Stimulated activated CD4-positive, alpha-beta T cell treated with anti-CD3 and anti-CD28 coated beads, Interleukin-12 subunit alpha, Interleukin-12 subunit beta, amount 100 ng/mL, for 4 hours (primary cell): ENCODE data around the gene SH3GLB1.
"Not testable (repeated sequence)": the region's sequence is repeated elsewhere in the genome, so short reads cannot be mapped to it uniquely, and the experiment has no call there.

ENCODE experiments used
- DNase-seq: peaks from one replicate; pipeline ENCODE4 v3.0.0-alpha.2; 2020

The SH3GLB1 gene

GRCh38 chr1:86704458-86704971, at the start of gene SH3GLB1:
Gene SH3GLB1, plus strand, starts transcription at chr1:86704576. Its CDS starts 324 bp downstream, at chr1:86704900.
- DNase-seq, result peak; percentile 89

GRCh38 chr1:86658381-86658780, 46.0 kb upstream of the SH3GLB1 start:
- DNase-seq, result not testable (repeated sequence)

- DNase-seq, result no peak
Observed at GRCh38 chr1:86666368-86666767, 38.0 kb upstream of the SH3GLB1 start.

GRCh38 chr1:86687595-86687994, 16.8 kb upstream of the SH3GLB1 start:
- DNase-seq, result no peak

GRCh38 chr1:86692641-86693040, 11.7 kb upstream of the SH3GLB1 start:
- no peak for DNase-seq

- no peak for DNase-seq
Observed at GRCh38 chr1:86695400-86695799, 9.0 kb upstream of the SH3GLB1 start.

- no peak for DNase-seq
Observed at GRCh38 chr1:86696522-86696921, 7.9 kb upstream of the SH3GLB1 start.

GRCh38 chr1:86699186-86699585, 5.2 kb upstream of the SH3GLB1 start:
- no peak for DNase-seq

- no peak for DNase-seq
Observed at GRCh38 chr1:86701731-86702130, 2.6 kb upstream of the SH3GLB1 start.

GRCh38 chr1:86702954-86703494, 1.4 kb upstream of the SH3GLB1 start:
- DNase-seq, result not testable (repeated sequence)

- DNase-seq, result no peak
Observed at GRCh38 chr1:86703696-86704457, 499 bp upstream of the SH3GLB1 start.

GRCh38 chr1:86704972-86705664, 742 bp downstream of the SH3GLB1 start:
- DNase-seq, result peak; percentile 26

GRCh38 chr1:86705665-86705985, 1.2 kb downstream of the SH3GLB1 start:
- no peak for DNase-seq

GRCh38 chr1:86706018-86706635, 1.8 kb downstream of the SH3GLB1 start:
- no peak for DNase-seq

GRCh38 chr1:86708920-86709319, 4.5 kb downstream of the SH3GLB1 start:
- DNase-seq, result no peak

- no peak for DNase-seq
Observed at GRCh38 chr1:86712088-86712860, 7.9 kb downstream of the SH3GLB1 start.

- DNase-seq, result no peak
Observed at GRCh38 chr1:86713477-86713876, 9.1 kb downstream of the SH3GLB1 start.

GRCh38 chr1:86714159-86714558, 9.8 kb downstream of the SH3GLB1 start:
- no peak for DNase-seq

GRCh38 chr1:86714561-86715244, 10.3 kb downstream of the SH3GLB1 start:
- DNase-seq, result no peak

GRCh38 chr1:86718786-86719185, 14.4 kb downstream of the SH3GLB1 start:
- DNase-seq, result no peak

- DNase-seq, result no peak
Observed at GRCh38 chr1:86731416-86731815, 27.0 kb downstream of the SH3GLB1 start.

- DNase-seq, result no peak
Observed at GRCh38 chr1:86733340-86733739, 29.0 kb downstream of the SH3GLB1 start.
